GM12865 (cell line): ENCODE results near the gene FILIP1.
"Not testable (repeated sequence)": the region's sequence is repeated elsewhere in the genome, so short reads cannot be mapped to it uniquely, and the experiment has no call there.

Experiments used
- DNase-seq: peaks from one replicate; pipeline ENCODE4 v3.0.0; 2010; ENCODE audit warnings: low read depth
- H3K4me3 ChIP-seq: 2 replicates; pipeline ENCODE4 v1.5.1; 2011; ENCODE audit warnings: mild to moderate bottlenecking, low read depth, low read length, control low read depth
- CTCF ChIP-seq: IDR thresholded peaks from 2 replicates; pipeline ENCODE4 v1.5.1; 2011; ENCODE audit warnings: low read length, control low read depth, low read depth, inconsistent platforms; ENCODE audit not compliant: insufficient read depth; ENCODE audit errors: missing control alignments

Gene FILIP1

GRCh38 chr6:75416443-75416842, 77.2 kb downstream of the FILIP1 start:
- TF ChIP-seq CTCF: no peak
- H3K4me3 ChIP-seq: no peak overlapping the region
- DNase-seq: no peak

DNA sequence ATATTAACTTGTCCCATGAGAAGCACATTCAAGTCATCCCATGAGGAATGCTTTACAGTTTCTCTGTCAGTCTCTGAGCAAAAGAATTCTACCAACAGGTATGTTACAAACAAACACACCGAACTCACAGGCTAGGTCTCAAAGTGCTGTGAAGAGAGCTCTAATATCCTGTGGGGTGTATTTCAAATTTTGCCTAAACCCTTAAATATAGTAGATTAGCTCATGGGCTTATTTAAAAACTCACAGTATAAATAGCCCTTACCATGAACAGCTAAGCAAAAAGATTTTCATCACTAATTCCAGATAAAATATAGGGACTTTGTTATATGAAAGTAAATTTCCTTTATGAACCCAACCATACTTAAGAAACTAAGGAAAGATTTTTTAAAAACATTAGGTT, 77.8 kb downstream of the FILIP1 start:
- no peak overlapping the region for H3K4me3 ChIP-seq
- DNase-seq: no peak
- TF ChIP-seq CTCF: no peak

- DNase-seq: no peak
- no peak for TF ChIP-seq CTCF
- H3K4me3 ChIP-seq: no peak overlapping the region
Measured at GRCh38 chr6:75414445-75415021, 79.1 kb downstream of the FILIP1 start.

- no peak for DNase-seq
- H3K4me3 ChIP-seq: no peak overlapping the region
- TF ChIP-seq CTCF: no peak
Measured at GRCh38 chr6:75412969-75413662, 80.5 kb downstream of the FILIP1 start.

- H3K4me3 ChIP-seq, DNase-seq: not testable (repeated sequence)
Measured at GRCh38 chr6:75410564-75410963, 83.0 kb downstream of the FILIP1 start.

- no peak overlapping the region for H3K4me3 ChIP-seq
- no peak for TF ChIP-seq CTCF
- DNase-seq: no peak
Measured at GRCh38 chr6:75409928-75410327, 83.7 kb downstream of the FILIP1 start.

- no peak for DNase-seq
- H3K4me3 ChIP-seq: no peak overlapping the region
- TF ChIP-seq CTCF: no peak
Measured at GRCh38 chr6:75409286-75409685, 84.3 kb downstream of the FILIP1 start.
